GM19455 (cell line): ENCODE measurements around the gene MTOR.

Experiments
- ATAC-seq: cut with Tn5 transposase; IDR thresholded peaks from one replicate; pipeline ENCODE4 v1.9.1; 2021; ENCODE audit not compliant: unreplicated experiment

MTOR gene

GRCh38 chr1:11153184-11153583 lies 109.2 kb downstream of the MTOR start:
- no peak for ATAC-seq

GRCh38 chr1:11152755-11153154 lies 109.6 kb downstream of the MTOR start:
- ATAC-seq: no peak

DNA sequence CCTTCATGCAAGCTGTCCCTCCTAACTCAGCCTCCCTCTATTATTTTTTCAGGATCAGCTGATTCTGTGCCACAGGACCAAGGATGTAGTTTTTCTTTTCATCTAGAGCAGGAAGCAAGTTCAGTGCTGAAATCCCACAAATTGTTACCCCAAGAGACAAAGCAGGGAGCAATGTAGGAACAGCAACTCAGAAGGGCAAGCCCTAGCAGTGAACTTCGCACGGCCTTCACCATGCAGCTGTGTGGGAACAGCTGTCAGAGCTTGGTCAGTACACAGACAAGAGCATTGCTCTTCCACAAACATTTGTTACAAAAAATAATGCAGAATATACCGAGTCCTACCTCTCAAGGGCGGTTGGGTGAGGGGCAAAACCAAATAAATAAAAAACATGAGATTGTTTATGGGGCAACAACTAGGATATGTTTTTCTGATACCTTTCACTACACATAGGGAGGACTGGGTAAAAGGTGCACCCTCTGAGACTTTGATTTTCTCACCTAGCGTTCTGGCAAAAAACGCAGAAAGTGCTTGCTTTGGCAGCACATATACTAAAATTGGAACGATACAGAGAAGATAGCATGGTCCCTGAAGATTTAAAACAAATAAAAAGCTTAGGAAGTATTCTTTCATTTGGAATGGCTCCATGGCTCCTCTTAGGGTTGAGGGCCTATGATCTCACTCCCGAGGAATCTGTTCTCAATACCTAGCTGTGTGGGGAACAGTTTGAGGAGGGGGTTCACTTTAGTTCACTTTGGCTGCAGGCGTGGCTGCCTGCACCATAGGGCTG lies 110.3 kb downstream of the MTOR start:
- no peak for ATAC-seq

DNA sequence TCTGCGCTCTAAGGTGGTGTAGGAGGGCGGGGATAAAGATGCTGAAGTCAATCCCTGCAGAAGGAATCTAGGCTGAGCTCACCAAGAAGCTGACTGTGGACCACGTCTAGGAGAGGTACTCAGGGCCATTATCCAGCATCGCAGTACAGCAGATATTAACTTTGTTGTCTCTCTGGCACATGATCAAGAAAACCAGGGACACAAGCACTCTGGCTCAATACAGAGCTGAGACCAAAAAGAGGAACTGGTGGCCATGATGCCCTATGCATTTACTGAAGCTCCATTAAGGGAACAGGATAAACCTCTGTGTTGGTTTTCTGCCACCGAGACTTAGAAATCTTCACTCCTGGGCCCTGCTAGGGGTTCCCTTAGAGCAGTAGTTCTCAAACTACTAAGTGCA lies 111.2 kb downstream of the MTOR start:
- no peak for ATAC-seq

GRCh38 chr1:11150326-11150725 lies 112.0 kb downstream of the MTOR start:
- ATAC-seq: no peak

DNA sequence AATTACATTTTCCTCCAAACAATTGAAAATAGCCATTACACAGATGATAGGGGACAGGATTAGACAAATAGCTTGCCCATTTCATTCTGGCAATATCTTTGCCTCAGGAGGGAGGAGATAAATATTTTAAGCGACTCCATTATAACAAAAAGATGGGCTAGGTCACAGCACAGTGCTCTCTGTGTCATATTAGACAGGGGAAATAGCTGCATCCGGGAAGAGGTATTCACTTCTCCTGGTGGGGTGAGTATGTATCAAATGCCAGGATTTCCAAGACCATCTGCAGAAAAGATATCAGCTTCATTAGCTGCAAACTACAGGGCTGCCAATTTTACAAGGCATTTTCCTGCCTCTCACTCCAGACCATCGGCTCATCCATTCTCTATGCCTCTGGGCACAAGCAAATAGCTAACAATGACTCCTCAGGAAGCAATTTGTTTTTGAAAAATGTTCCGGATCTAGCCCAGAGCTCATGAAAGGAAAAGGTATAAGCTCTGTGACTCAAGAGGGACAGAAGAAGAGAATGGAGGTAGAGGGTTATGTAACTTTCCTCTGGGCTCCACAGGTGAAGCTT lies 115.1 kb downstream of the MTOR start:
- no peak for ATAC-seq

DNA sequence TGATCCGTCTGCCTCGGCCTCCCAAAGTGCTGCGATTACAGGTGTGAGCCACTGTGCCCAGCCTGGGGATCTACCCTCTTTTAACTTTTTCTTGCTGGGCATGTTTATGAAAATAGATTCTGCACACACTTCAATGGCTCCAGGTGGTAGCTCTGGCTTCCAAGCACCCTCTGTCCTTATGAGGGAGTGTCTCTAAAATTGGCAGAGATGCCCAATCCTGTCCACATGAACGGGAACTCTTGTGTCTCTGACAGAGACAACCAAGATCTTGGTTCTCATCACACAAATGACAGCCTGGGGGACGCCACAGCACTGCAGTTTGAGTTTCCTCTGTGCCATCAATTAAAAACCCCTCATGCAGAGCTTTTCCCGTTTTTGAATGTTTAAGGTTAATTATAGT lies 116.6 kb downstream of the MTOR start:
- ATAC-seq: no peak

- ATAC-seq: no peak
Observed at GRCh38 chr1:11144570-11145256, 117.6 kb downstream of the MTOR start.

- ATAC-seq: no peak
Observed at GRCh38 chr1:11143907-11144306, 118.4 kb downstream of the MTOR start.

GRCh38 chr1:11143401-11143800 lies 119.0 kb downstream of the MTOR start:
- no peak for ATAC-seq

DNA sequence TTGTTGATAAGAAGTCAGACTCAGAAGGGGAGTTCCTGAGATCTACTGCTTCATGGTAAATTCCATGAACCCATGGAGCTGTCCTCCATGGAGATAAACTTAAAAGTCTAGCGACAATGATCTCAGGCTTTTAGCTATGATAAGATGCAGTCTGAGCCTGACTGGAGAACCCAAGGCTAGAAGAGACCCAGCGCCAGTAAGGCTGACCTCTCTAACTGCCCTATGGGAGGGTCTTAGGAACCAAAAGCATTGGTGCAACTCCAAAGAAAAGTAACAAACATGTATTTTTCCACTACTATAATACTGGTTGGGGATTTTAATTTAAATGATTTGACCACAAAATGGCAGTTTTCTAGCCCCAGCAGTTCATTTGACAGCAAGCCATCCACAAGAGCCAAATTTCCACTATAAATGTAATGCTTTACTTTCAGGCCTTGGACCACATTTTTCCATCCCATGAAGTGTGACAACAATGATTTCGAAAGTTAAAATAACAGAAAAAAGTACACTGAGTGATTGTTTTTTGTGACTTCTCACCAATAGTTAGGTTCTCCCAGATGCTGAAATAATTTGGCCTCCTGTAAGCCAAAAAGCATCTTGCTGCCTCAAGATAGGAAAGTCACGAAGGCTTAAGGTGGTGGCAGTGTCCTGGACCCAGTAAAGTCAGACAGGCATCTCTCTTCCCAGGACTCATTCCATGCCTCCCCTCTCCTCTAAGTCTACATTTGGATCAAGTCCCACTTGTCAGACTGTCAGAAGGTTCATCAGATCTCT lies 119.5 kb downstream of the MTOR start:
- no peak for ATAC-seq

DNA sequence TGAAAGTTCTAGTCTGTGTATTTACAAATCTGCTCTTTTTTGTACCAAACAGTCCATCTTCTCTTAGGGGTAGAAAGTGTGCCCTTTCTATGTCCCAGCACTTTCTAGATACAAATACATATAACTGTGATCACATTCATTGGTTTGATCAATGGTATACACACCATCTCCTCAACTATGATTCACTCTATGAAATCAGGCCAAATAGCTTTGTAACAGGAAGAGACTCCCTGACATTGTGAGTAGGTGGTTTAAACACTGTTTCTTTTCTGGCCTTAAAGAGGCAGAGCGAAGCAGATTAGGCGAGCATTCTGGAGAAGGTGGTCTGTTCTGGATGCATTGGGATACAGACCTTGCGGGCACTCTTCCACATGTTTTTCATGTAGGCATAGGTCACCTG lies 123.4 kb downstream of the MTOR start:
- no peak for ATAC-seq

- ATAC-seq: no peak
Observed at GRCh38 chr1:11138029-11138428, 124.3 kb downstream of the MTOR start.

GRCh38 chr1:11134898-11135266 lies 127.5 kb downstream of the MTOR start:
- no peak for ATAC-seq

- ATAC-seq: no peak
Observed at GRCh38 chr1:11134251-11134897, 128.0 kb downstream of the MTOR start.

DNA sequence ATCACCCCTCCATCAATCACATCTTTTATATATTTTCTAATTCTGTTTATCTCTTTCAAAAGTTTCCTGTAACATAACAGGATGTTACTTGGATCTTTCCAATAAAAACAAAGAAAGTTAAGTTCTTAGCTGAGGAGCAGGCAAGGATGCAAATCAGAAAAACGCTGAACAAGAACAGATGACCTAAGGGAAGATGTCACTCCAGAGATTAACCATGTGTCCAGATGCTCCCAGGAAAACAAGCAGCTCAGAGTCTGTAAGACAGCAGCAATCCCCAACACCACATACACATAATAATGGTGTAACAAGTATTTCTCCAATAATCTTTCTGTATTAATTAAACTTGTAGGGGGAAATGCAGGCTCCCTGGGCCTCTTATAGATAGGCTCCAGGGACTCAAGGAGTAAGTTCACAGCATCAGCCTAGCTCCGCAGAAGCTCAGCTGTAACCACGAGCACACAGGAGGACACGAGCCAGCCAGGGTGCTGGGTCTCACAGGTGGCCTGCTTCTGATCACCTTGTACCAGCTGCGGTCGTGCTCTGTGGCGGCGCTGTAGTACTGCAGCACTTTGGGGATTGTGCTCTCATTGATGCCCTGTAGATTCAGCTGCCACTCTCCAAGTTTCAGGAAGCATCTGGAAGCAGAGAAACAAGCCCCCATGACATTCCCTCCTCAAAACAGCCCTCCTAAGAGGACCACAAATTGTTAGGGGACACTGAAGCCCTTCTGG lies 129.6 kb downstream of the MTOR start:
- no peak for ATAC-seq

GRCh38 chr1:11131816-11132215 lies 130.5 kb downstream of the MTOR start:
- ATAC-seq: no peak

- ATAC-seq: no peak
Observed at GRCh38 chr1:11130406-11130805, 131.9 kb downstream of the MTOR start.

DNA sequence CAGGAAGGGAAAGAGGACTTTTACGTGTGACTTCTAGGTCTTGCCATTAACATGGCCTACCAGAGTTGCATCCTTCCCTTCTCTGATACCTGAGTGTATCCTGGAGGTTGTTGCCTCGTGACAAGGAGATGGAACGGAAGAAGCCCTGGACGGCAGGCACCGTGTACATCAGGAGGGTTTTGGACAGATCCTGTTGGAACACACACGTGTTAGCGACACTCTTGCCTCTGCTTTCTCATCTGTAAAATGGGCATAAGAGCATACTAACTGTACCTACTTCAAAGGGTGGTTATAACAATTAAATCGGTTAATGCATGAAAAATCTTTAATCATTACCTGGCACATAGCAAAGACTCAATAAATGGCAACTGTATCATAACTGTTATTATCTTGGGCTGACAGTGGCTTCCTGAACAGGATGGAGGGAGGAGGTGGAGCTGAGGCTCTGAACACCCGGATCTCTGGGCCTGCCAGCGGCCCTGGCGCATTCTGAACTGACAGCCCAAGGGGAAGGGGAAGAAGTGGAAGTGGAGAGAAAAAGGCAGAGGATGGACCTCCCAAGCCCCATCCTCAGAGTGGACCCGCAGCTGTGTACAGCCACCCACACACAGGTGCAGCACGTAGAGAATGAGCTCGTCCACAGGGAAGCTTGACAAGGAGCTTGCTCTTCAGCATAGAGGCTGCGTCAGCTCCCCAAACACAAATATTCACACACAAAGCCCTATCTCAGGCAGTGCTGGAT lies 132.5 kb downstream of the MTOR start:
- no peak for ATAC-seq

DNA sequence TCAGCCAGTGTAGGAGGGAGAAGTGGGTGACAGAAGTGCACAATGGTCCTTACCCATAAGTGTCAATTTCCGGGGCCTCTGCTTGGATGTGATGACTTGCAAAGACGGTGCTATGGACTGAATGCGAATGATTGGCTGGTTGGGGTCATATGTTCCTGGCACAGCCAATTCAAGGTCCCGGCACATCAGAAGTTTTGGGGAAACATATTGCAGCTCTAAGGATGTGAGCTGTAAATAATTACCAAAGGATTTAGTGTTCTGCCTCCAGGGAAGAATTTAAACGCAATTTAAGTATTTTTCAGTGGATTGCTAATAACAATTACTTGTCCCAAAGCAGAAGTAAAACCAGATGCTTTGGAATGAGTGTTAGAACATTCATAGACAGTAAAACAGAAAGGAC lies 135.8 kb downstream of the MTOR start:
- no peak for ATAC-seq
